Measurements from ENCODE around the gene SCAMP5.

The SCAMP5 gene

DNA sequence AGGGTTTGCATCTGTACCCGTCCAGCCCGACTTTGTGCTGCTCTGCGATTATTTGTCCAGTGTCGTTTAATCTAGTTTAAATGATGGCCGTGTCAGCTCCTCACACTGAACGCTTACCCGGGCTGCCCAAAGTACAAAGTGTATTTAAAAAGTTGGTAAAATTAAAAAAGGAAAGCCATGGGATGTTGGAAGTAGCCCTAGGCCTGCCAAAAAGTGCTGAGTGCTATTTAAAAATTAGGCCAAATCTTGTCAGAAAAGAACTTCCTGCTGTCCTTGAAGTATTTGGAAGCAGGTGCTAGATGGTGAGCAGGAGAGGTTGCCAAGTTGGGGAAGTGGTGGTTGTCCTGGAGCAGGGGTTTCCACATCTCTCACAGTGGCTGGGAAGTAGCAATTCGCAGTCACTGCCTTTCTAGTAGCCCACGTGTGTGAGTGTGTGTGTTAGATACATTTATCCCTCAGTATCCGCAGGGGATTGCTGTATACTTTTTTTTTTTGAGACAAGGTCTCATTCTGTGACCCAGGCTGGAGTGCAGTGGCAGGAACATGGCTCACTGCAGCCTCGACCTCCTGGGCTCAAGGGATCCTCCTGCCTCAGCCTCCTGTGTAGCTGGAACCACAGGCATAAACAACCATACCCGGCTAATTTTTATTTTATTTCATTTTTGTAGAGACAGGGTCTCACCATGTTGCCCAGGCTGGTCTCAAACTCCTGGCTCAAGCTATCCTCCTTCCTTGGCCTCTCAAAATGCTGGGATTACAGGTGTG is 28.7 kb downstream of the SCAMP5 start:
- Histone ChIP-seq H3K4ac (ENCODE audit: low read depth in 1 of 2, low read length in 2 of 2) (peak overlapping the region; percentile 69 to 90), H3K4me3 (ENCODE audit: insufficient read depth in 1 of 2, low read depth in 1 of 2, low read length in 2 of 2) (peak overlapping the region; percentile 87 to 97), H2BK12ac (ENCODE audit: low read length in 2 of 2) (peak overlapping the region in 1 of 2 experiments; percentile 45), H3K9ac (ENCODE audit: low read length) (peak overlapping the region; percentile 99), H3K79me1 (replicated peaks; ENCODE audit: low read length, poor library complexity, severe bottlenecking) (peaks cover 19% of the 10 kb centered on the region), H3K27ac (ENCODE audit: low read length, poor library complexity, severe bottlenecking) (no peak overlapping the region), H2BK120ac (ENCODE audit: low read depth, low read length) (no peak overlapping the region), H4K8ac (ENCODE audit: low read length) (peak overlapping the region; percentile 97), H3K4me1 (ENCODE audit: control insufficient read depth, insufficient read depth, low read depth, low read length) (no peaks in the 10 kb centered on the region), H4K91ac (ENCODE audit: low read length) (peak overlapping the region; percentile 94), H3K36me3 (ENCODE audit: control insufficient read depth in 1 of 2, insufficient read depth in 2 of 2, low read depth in 1 of 2, low read length in 2 of 2) (peaks cover 4 to 16% of the 10 kb centered on the region in 2 experiments), H3K14ac (ENCODE audit: low read length in 2 of 2) (peak overlapping the region in 1 of 2 experiments; percentile 99), H2AFZ (ENCODE audit: low read depth, low read length) (peak overlapping the region; percentile 68), H3K9me3 (ENCODE audit: control insufficient read depth, low read length) (no peaks in the 10 kb centered on the region), H3K27me3 (ENCODE audit: control insufficient read depth in 1 of 2, insufficient read depth in 1 of 2, low read length in 2 of 2) (no peaks in the 10 kb centered on the region), H2AK5ac (ENCODE audit: low read length, severe bottlenecking) (no peak overlapping the region), H3K23ac (ENCODE audit: low read length in 2 of 2) (peak overlapping the region in 1 of 2 experiments; percentile 48), H3K4me2 (ENCODE audit: low read length, poor library complexity, severe bottlenecking) (peak overlapping the region; percentile 78), H2BK15ac (ENCODE audit: low read depth, poor library complexity, severe bottlenecking) (no peak overlapping the region), H3K18ac (ENCODE audit: low read depth in 1 of 2, low read length in 2 of 2) (peak overlapping the region; percentile 75 to 99), H2BK5ac (ENCODE audit: low read depth, low read length, poor library complexity, severe bottlenecking) (no peak overlapping the region)
- 19% methylated on average over 12 of the region's 12 CpGs for WGBS
- peak; percentile 42 for DNase-seq

DNA sequence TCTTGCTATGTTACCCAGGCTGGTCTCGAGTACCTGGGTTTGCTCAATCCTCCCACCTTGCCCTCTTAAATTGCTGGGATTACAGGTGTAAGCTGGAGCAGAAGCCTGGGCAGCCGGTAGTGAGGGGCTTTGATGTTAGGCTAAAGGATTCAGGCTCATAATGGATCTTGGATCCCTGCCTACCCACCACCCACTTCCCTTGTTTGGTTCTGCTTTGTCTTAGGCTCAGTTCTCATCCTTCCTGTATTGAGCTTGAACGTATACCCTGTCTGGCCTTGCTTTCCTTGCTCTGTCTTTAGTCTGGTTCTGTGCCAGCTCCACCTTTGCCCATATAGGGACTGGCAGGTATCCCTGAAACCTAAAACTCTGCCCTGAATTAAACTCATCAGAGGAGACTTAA is 29.7 kb downstream of the SCAMP5 start:
- H3K9ac ChIP-seq (ENCODE audit: low read length) = peak overlapping the region; percentile 99
- DNase-seq = no peak
- 97% methylated on average over 2 of the region's 3 CpGs for WGBS

DNA sequence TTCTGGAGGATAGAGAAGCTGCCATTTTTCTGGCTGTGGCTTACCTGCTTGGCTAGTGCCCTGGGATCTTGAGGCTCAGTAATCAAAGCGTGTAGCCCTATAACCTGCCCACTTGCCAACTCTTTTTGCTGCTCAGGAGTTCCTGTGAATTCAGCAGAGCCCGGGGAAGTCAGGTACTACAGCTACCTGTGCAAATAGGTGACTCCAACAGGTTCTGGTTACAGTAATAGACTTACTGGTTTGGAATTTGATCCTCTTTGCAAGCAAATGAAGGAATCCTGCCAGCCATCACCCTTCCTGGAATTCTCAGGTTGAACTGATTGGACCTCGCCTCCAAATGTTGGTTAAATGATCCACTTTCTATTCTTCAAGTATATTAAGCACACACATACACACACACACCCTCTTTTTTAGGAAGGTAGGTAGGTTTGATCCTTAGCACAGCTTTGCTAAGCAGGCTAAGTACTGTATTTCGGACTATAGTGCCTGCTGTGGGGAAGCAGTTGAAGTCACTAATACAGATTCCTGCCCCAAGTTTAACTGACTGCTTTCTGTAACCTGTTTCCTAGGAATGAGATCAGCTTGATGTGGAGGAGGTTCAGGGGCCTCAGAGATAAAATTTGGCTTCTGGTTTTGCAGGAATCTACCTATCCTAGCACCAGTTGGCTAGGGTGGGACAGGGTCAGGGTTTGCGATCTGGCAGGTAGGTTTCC is 30.3 kb downstream of the SCAMP5 start:
- no peak overlapping the region for H4K8ac ChIP-seq (ENCODE audit: low read length)
- H3K27me3 ChIP-seq (ENCODE audit: control insufficient read depth in 1 of 2, insufficient read depth in 1 of 2, low read length in 2 of 2) = no peaks in the 10 kb centered on the region
- no peak for DNase-seq
- H2AFZ ChIP-seq (ENCODE audit: low read depth, low read length) = no peak overlapping the region
- H4K91ac ChIP-seq (ENCODE audit: low read length) = no peak overlapping the region
- H3K27ac ChIP-seq (ENCODE audit: low read length, poor library complexity, severe bottlenecking) = no peak overlapping the region
- H3K9me3 ChIP-seq (ENCODE audit: control insufficient read depth, low read length) = no peaks in the 10 kb centered on the region
- peak overlapping the region; percentile 99 for H3K9ac ChIP-seq (ENCODE audit: low read length)
- no peak overlapping the region for H3K23ac ChIP-seq (ENCODE audit: low read length in 2 of 2)
- no peak overlapping the region for H2BK15ac ChIP-seq (ENCODE audit: low read depth, poor library complexity, severe bottlenecking)
- H3K4me2 ChIP-seq (ENCODE audit: low read length, poor library complexity, severe bottlenecking) = no peak overlapping the region
- peaks cover 31% of the 10 kb centered on the region for H3K79me1 ChIP-seq (replicated peaks; ENCODE audit: low read length, poor library complexity, severe bottlenecking)
- H2BK120ac ChIP-seq (ENCODE audit: low read depth, low read length) = no peak overlapping the region
- H3K18ac ChIP-seq (ENCODE audit: low read depth in 1 of 2, low read length in 2 of 2) = no peak overlapping the region
- H2BK5ac ChIP-seq (ENCODE audit: low read depth, low read length, poor library complexity, severe bottlenecking) = no peak overlapping the region
- H3K14ac ChIP-seq (ENCODE audit: low read length in 2 of 2) = no peak overlapping the region
- whole genome bisulfite sequencing = 92% methylated on average over 4 of the region's 5 CpGs
- H3K4ac ChIP-seq (ENCODE audit: low read depth in 1 of 2, low read length in 2 of 2) = no peak overlapping the region
- peaks cover 4 to 22% of the 10 kb centered on the region in 2 experiments for H3K36me3 ChIP-seq (ENCODE audit: control insufficient read depth in 1 of 2, insufficient read depth in 2 of 2, low read depth in 1 of 2, low read length in 2 of 2)
- peaks cover 11% of the 10 kb centered on the region for H3K4me1 ChIP-seq (ENCODE audit: control insufficient read depth, insufficient read depth, low read depth, low read length)
- H2AK5ac ChIP-seq (ENCODE audit: low read length, severe bottlenecking) = no peak overlapping the region
- no peak overlapping the region for H3K4me3 ChIP-seq (ENCODE audit: insufficient read depth in 1 of 2, low read depth in 1 of 2, low read length in 2 of 2)
- no peak overlapping the region for H2BK12ac ChIP-seq (ENCODE audit: low read length in 2 of 2)

More for the DNA sequence above, 29.7 kb downstream of the SCAMP5 start:
- no peak overlapping the region for H3K23ac ChIP-seq (ENCODE audit: low read length in 2 of 2)
- peaks cover 4 to 16% of the 10 kb centered on the region in 2 experiments for H3K36me3 ChIP-seq (ENCODE audit: control insufficient read depth in 1 of 2, insufficient read depth in 2 of 2, low read depth in 1 of 2, low read length in 2 of 2)
- no peak overlapping the region for H3K27ac ChIP-seq (ENCODE audit: low read length, poor library complexity, severe bottlenecking)
- no peaks in the 10 kb centered on the region for H3K27me3 ChIP-seq (ENCODE audit: control insufficient read depth in 1 of 2, insufficient read depth in 1 of 2, low read length in 2 of 2)
- no peak overlapping the region for H4K8ac ChIP-seq (ENCODE audit: low read length)
- peaks cover 8% of the 10 kb centered on the region for H3K4me1 ChIP-seq (ENCODE audit: control insufficient read depth, insufficient read depth, low read depth, low read length)
- no peak overlapping the region for H2BK5ac ChIP-seq (ENCODE audit: low read depth, low read length, poor library complexity, severe bottlenecking)
- H3K4ac ChIP-seq (ENCODE audit: low read depth in 1 of 2, low read length in 2 of 2) = no peak overlapping the region
- no peak overlapping the region for H3K4me2 ChIP-seq (ENCODE audit: low read length, poor library complexity, severe bottlenecking)
- H3K79me1 ChIP-seq (replicated peaks; ENCODE audit: low read length, poor library complexity, severe bottlenecking) = peaks cover 25% of the 10 kb centered on the region
- H3K18ac ChIP-seq (ENCODE audit: low read depth in 1 of 2, low read length in 2 of 2) = no peak overlapping the region
- H3K4me3 ChIP-seq (ENCODE audit: insufficient read depth in 1 of 2, low read depth in 1 of 2, low read length in 2 of 2) = no peak overlapping the region
- H2BK120ac ChIP-seq (ENCODE audit: low read depth, low read length) = no peak overlapping the region
- no peak overlapping the region for H2BK12ac ChIP-seq (ENCODE audit: low read length in 2 of 2)
- no peaks in the 10 kb centered on the region for H3K9me3 ChIP-seq (ENCODE audit: control insufficient read depth, low read length)
- no peak overlapping the region for H4K91ac ChIP-seq (ENCODE audit: low read length)
- no peak overlapping the region for H3K14ac ChIP-seq (ENCODE audit: low read length in 2 of 2)
- no peak overlapping the region for H2AFZ ChIP-seq (ENCODE audit: low read depth, low read length)
- H2BK15ac ChIP-seq (ENCODE audit: low read depth, poor library complexity, severe bottlenecking) = no peak overlapping the region
- H2AK5ac ChIP-seq (ENCODE audit: low read length, severe bottlenecking) = no peak overlapping the region

DNA sequence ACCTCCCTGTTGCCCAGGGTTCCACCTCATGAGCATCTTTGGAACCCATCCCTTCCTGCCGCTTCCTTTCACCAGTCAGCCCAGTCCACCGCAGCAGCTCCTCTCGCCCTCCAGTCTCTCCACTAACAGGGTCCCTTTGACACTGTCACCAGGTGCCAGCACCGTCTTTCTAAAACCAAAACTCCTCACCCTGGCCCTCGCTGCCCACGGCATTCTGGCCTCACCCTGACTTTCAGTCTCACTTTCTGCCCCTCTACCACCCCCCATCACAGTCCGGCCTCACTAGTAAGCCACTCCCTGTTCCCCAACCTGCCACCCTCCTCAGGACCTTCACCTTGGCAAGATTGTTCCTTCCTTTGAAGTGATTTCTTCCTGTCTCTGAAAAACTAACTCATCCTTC is 32.2 kb downstream of the SCAMP5 start:
- no peak for DNase-seq
- Histone ChIP-seq H3K79me1 (replicated peaks; ENCODE audit: low read length, poor library complexity, severe bottlenecking) (peaks cover 33% of the 10 kb centered on the region), H2BK5ac (ENCODE audit: low read depth, low read length, poor library complexity, severe bottlenecking) (no peak overlapping the region), H2AK5ac (ENCODE audit: low read length, severe bottlenecking) (no peak overlapping the region), H3K18ac (ENCODE audit: low read depth in 1 of 2, low read length in 2 of 2) (no peak overlapping the region), H3K9me3 (ENCODE audit: control insufficient read depth, low read length) (no peaks in the 10 kb centered on the region), H2BK120ac (ENCODE audit: low read depth, low read length) (no peak overlapping the region), H3K36me3 (ENCODE audit: control insufficient read depth in 1 of 2, insufficient read depth in 2 of 2, low read depth in 1 of 2, low read length in 2 of 2) (peaks cover 4 to 24% of the 10 kb centered on the region in 2 experiments), H4K8ac (ENCODE audit: low read length) (no peak overlapping the region), H3K27me3 (ENCODE audit: control insufficient read depth in 1 of 2, insufficient read depth in 1 of 2, low read length in 2 of 2) (no peaks in the 10 kb centered on the region), H3K4me2 (ENCODE audit: low read length, poor library complexity, severe bottlenecking) (no peak overlapping the region), H3K4ac (ENCODE audit: low read depth in 1 of 2, low read length in 2 of 2) (no peak overlapping the region), H3K27ac (ENCODE audit: low read length, poor library complexity, severe bottlenecking) (no peak overlapping the region), H3K9ac (ENCODE audit: low read length) (no peak overlapping the region), H3K14ac (ENCODE audit: low read length in 2 of 2) (no peak overlapping the region), H4K91ac (ENCODE audit: low read length) (no peak overlapping the region), H3K23ac (ENCODE audit: low read length in 2 of 2) (no peak overlapping the region), H2BK12ac (ENCODE audit: low read length in 2 of 2) (no peak overlapping the region), H2BK15ac (ENCODE audit: low read depth, poor library complexity, severe bottlenecking) (no peak overlapping the region), H3K4me1 (ENCODE audit: control insufficient read depth, insufficient read depth, low read depth, low read length) (peaks cover 11% of the 10 kb centered on the region), H3K4me3 (ENCODE audit: insufficient read depth in 1 of 2, low read depth in 1 of 2, low read length in 2 of 2) (no peak overlapping the region), H2AFZ (ENCODE audit: low read depth, low read length) (no peak overlapping the region)
- WGBS = 96% methylated on average over 7 of the region's 7 CpGs

Measured in mesenchymal stem cell (in vitro differentiated cells and primary cell).